GM13977 (cell line): ENCODE measurements around the gene LMF1.

Experiments used
- DNase-seq: peaks from one replicate; pipeline ENCODE4 v3.0.0; 2012; ENCODE audit warnings: low spot score
- CTCF ChIP-seq: IDR thresholded peaks from 2 replicates; pipeline ENCODE4 v1.5.1; 2012; ENCODE audit warnings: mild to moderate bottlenecking, control low read depth; ENCODE audit not compliant: insufficient read depth; ENCODE audit errors: extremely low read depth, missing control alignments
- in situ Hi-C: fragments of 300-500 bp; cut with MboI; formaldehyde crosslinking; loops from one replicate; pipeline ENCODE4 v1.12.0; 2022; ENCODE audit warnings: low sequenced_read_pairs, low pct_unique_long_range_greater_than_20kb, mixed read lengths, inconsistent platforms; ENCODE audit not compliant: unreplicated experiment

Gene LMF1

GRCh38 chr16:937723-938122 lies 33.1 kb downstream of the LMF1 start:
- in situ Hi-C loops, result no loop called here
- TF ChIP-seq CTCF, result no peak
- no peak for DNase-seq

- TF ChIP-seq CTCF, result no peak
- no peak for DNase-seq
- in situ Hi-C loops, result no loop called here
These were observed 33.5 kb downstream of the LMF1 start for GRCh38 chr16:937311-937710.

GRCh38 chr16:935684-936083 lies 35.1 kb downstream of the LMF1 start:
- in situ Hi-C loops, result no loop called here
- no peak for DNase-seq
- TF ChIP-seq CTCF, result no peak

- DNase-seq, result no peak
- in situ Hi-C loops, result no loop called here
- TF ChIP-seq CTCF, result no peak
These were observed 36.6 kb downstream of the LMF1 start for GRCh38 chr16:934178-934577.

GRCh38 chr16:933581-933980 lies 37.2 kb downstream of the LMF1 start:
- TF ChIP-seq CTCF, result no peak
- DNase-seq, result no peak
- in situ Hi-C loops, result no loop called here

GRCh38 chr16:932831-933330 lies 37.9 kb downstream of the LMF1 start:
- no peak for DNase-seq
- no peak for TF ChIP-seq CTCF
- in situ Hi-C loops, result no loop called here
